HUES6 (cell line): ENCODE data around the gene SPC25.

Experiments used
- H3K27ac ChIP-seq: 2 replicates; pipeline ENCODE4 v1.7.0; 2013; ENCODE audit warnings: low read depth, mild to moderate bottlenecking, low read length, inconsistent platforms
- H3K27me3 ChIP-seq: 2 replicates; pipeline ENCODE4 v1.6.1; 2013; ENCODE audit warnings: low read length; ENCODE audit not compliant: control insufficient read depth, insufficient read depth
- H3K36me3 ChIP-seq: 2 replicates; pipeline ENCODE4 v1.6.1; 2013; ENCODE audit warnings: low read length; ENCODE audit not compliant: control insufficient read depth, insufficient read depth
- H3K4me1 ChIP-seq: 2 replicates; pipeline ENCODE4 v1.6.1; 2013; ENCODE audit warnings: low read length; ENCODE audit not compliant: control insufficient read depth, insufficient read depth
- H3K4me3 ChIP-seq: 2 replicates; pipeline ENCODE4 v1.5.1; 2013; ENCODE audit warnings: low read depth, low read length
- H3K9ac ChIP-seq: one replicate; pipeline ENCODE4 v1.6.1; 2013; ENCODE audit warnings: mild to moderate bottlenecking, low read length
- H3K9me3 ChIP-seq: 2 replicates; pipeline ENCODE4 v1.6.1; 2013; ENCODE audit warnings: low read depth, low read length; ENCODE audit not compliant: control insufficient read depth, insufficient read depth

SPC25 gene

DNA sequence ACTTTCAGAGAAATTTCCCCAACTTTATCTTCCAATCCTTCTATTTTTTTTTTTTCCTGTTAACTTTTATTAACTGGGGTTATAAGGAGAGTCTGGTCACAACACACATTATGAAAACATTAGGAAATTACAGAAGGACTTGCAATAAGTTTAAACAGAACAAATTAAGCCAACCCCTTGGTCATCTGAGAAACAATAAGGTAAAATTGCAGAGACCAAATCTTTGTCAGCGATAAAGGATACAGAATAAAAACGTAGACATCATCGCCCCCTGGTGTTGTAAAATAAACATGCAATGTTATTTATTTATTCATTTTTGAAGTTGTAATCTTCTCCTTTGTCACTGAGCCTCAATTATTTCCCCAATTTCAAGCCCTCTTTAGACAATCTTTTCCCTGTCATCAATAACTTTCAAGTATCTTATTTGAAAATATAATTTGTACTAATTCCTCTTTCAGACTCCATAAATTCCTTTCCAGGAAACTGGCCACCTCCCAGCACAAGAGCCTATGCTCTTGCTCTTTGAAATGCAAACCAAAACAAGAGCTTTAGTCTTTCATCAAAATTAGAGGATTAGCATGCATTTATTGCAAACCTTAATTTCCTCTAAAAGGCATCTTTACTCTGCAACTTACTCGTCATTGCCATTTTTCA, 30.4 kb upstream of the SPC25 start:
- no peaks in the 10 kb centered on the region for H3K36me3 ChIP-seq
- peaks cover 6% of the 10 kb centered on the region; the same call in 1 of the 2 replicates for H3K4me1 ChIP-seq
- no peak overlapping the region for H3K9ac ChIP-seq
- H3K4me3 ChIP-seq = no peak overlapping the region
- H3K9me3 ChIP-seq = peaks cover 6% of the 10 kb centered on the region
- no peak overlapping the region for H3K27ac ChIP-seq
- no peaks in the 10 kb centered on the region for H3K27me3 ChIP-seq

DNA sequence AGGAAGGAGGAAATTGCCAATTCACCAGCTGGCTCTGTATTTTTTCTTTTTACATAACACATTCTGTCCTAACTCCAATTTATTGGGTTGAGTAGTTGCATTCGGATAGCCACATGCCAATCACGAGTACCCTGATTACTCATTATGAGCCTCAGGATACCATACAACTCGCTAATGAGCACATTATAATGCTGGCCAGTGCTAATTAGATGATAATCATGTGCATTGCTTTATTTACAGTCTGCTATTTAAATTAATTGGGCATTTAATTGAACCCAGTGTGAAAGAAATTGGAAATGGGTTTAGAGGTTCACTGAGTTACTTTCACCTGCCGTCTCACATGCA, 26.1 kb upstream of the SPC25 start:
- no peak overlapping the region for H3K27ac ChIP-seq
- peaks cover 33% of the 10 kb centered on the region for H3K4me1 ChIP-seq
- no peak overlapping the region for H3K9ac ChIP-seq
- peaks cover 10% of the 10 kb centered on the region for H3K9me3 ChIP-seq
- peaks cover 8% of the 10 kb centered on the region; the same call in 1 of the 2 replicates for H3K27me3 ChIP-seq
- no peak overlapping the region for H3K4me3 ChIP-seq
- H3K36me3 ChIP-seq = no peaks in the 10 kb centered on the region

DNA sequence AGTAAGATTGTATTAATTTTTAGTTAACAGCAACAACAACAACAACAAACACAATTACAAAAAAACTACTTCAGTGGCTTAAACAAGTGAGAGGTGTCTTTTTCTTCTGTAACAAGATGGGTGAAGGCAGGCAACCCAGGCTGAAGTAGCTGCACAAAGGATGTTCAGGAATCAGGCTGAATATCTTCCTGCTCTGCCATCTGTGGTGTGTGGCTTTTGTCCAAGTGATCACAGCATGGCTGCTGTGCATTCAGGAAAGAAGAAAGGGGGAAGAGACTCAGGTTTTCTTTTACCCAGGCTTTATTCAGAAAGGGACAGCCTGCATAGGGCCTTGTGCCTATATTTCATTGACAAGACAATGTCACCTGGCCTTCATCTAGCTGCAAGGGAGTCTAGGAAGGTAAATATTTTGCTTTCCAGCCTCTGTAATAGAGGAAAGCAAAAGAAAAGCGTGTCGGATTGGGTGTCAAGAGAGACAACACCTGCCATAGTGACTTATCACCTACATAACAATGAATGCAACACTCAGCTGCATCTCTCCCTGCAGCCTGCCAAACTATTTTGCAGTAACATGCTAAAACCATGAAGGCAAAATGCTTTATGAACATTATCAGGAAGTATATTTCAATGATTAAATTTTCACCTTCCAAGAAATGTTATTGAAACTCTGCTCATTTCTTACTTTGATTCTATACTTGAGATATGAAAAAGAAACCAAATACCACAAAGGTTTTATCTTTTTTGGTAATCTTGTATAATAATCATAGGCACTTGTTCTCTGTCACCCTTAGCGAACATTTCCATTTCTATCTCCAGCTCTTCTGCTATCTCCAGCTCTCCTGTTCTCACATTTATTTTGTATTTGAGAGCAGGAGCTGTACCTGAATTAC, 25.5 kb upstream of the SPC25 start:
- H3K9me3 ChIP-seq = peaks cover 10% of the 10 kb centered on the region
- H3K4me3 ChIP-seq = no peak overlapping the region
- peaks cover 31% of the 10 kb centered on the region for H3K4me1 ChIP-seq
- no peak overlapping the region for H3K27ac ChIP-seq
- H3K36me3 ChIP-seq = no peaks in the 10 kb centered on the region
- no peak overlapping the region for H3K9ac ChIP-seq
- peaks cover 8% of the 10 kb centered on the region; the same call in 1 of the 2 replicates for H3K27me3 ChIP-seq

DNA sequence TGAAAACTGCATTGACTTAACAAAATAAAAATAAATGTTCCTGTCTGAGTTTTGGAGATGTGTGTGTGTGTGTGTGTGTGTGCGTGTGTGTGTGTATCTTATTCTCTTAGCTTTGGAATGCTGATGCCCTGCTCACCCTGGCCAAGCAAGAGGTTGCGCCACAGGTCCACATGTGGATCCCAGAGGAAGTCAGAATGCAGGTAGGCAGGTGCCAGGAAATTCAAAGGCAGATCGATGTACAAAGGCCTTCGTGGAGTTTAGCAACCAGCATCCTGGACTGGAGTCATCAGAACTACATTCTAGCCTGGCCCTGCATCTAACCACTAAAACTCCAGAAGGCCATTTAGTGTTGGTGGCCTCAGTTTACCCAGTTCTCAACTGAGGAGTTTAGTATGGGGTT, 23.3 kb upstream of the SPC25 start:
- H3K27me3 ChIP-seq = peaks cover 8% of the 10 kb centered on the region; the same call in 1 of the 2 replicates
- no peaks in the 10 kb centered on the region for H3K36me3 ChIP-seq
- H3K27ac ChIP-seq = no peak overlapping the region
- H3K4me3 ChIP-seq = no peak overlapping the region
- no peak overlapping the region for H3K9ac ChIP-seq
- H3K4me1 ChIP-seq = peaks cover 39% of the 10 kb centered on the region
- H3K9me3 ChIP-seq = peaks cover 10% of the 10 kb centered on the region

DNA sequence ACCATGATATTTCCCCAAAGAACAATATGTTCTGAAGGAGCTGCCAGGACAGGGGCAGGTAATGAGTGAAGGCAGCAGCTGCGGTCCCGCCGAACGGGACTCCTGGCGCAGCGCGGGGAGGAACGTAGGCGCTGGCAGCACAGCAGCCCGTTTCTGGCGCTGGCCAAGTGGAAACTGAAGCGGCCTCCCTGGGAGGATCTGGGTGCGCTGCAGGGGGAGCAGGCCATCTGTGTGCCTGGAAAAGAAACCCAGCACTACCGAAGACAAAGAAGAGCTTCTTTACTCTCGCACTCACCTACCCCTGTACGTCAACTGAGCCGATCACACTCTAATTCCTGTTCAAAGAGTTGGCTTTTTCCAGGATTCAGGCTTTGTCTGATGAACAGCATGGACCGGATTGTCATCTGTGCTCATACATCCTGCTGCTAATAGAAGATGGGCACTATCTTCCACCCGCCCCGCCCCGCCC, 22.7 kb upstream of the SPC25 start:
- Histone ChIP-seq H3K4me1 (peaks cover 45% of the 10 kb centered on the region), H3K9ac (peak overlapping the region; percentile 32), H3K27me3 (peaks cover 8% of the 10 kb centered on the region; the same call in 1 of the 2 replicates), H3K9me3 (peaks cover 10% of the 10 kb centered on the region), H3K27ac (no peak overlapping the region), H3K36me3 (no peaks in the 10 kb centered on the region), H3K4me3 (peak overlapping the region; percentile 52)

DNA sequence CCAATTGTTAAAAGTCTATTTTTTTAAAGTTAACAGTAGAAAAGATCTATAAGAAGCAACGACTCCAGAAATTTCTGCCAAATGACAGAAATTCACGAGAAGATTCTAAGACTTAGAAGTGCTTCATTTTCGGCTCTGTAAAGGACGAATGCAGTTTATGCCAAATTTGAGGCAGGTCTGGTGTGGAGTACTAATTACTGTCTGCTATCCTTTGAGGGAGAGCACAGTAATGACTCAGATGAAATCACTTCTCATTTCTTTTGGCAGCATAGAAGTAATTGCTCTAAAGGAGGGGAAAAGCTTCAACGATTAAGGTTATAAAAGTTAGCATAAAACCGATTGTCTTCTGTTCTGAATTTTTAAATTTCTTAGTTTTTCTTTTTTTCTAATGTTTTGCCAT, 22.2 kb upstream of the SPC25 start:
- Histone ChIP-seq H3K9ac (no peak overlapping the region), H3K36me3 (no peaks in the 10 kb centered on the region), H3K9me3 (peaks cover 10% of the 10 kb centered on the region), H3K4me3 (peak overlapping the region; percentile 52), H3K4me1 (peaks cover 50% of the 10 kb centered on the region), H3K27ac (no peak overlapping the region), H3K27me3 (peaks cover 8% of the 10 kb centered on the region; the same call in 1 of the 2 replicates)

DNA sequence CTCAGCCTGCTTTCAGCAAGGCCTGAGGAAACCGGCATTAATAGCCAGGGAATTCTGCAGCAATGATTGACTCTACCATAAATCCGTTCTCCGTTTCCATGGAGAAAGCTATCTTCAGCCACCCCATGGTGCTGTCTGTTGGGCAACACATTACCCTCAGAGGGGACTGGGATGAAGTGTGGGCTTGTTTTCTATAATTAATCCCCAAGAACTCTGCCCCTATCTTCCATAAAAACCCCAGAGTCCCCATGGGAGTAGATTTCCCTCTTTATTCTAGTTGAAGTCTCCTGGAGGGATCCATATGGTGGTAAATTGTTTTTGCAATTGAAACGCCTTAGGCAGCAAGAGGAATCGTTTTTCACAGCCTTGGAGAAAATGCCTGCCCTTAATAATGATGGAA, 20.1 kb upstream of the SPC25 start:
- no peak overlapping the region for H3K4me3 ChIP-seq

DNA sequence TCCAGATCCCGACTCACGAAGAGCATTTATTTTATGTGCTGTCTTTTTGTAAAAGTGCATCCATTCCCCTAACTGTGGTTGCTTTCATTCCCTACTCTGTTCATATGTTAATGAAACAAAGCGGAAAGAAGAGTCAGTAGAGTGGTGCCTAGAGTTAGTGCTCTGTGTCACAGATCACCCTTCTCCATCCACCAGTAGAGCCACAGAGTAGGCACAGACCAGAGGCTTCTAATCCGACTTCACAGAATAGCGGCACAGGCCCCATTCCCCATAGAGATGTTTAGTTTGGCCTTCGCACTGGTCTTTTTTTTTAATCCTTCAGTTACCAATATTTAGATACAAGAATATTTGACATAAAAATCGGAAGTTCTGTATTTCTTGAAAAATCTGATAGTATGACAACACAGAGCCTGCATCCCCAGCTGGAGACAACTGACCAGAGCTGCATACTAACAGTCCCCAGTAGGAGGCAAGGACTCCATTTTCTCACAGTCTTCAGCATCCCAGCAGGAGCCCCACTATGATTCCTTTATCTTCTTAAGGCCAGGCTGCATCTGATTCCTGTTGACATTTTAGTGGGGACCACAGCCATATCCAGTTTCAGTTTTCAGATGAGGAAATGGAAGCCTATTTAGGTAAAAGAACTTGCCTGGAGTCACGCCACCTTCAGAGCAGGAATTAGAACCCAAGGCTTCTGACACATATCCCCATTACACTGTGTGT, 17.9 kb upstream of the SPC25 start:
- Histone ChIP-seq H3K4me3 (no peak overlapping the region), H3K27ac (no peak overlapping the region), H3K9ac (no peak overlapping the region), H3K36me3 (no peaks in the 10 kb centered on the region), H3K9me3 (no peaks in the 10 kb centered on the region), H3K4me1 (peaks cover 50% of the 10 kb centered on the region), H3K27me3 (peaks cover 8% of the 10 kb centered on the region; the same call in 1 of the 2 replicates)

More for the DNA sequence above, 20.1 kb upstream of the SPC25 start:
- no peak overlapping the region for H3K27ac ChIP-seq
- peaks cover 8% of the 10 kb centered on the region; the same call in 1 of the 2 replicates for H3K27me3 ChIP-seq
- no peak overlapping the region for H3K9ac ChIP-seq
- no peaks in the 10 kb centered on the region for H3K36me3 ChIP-seq
- peaks cover 60% of the 10 kb centered on the region for H3K4me1 ChIP-seq
- peaks cover under 1% of the 10 kb centered on the region for H3K9me3 ChIP-seq

DNA sequence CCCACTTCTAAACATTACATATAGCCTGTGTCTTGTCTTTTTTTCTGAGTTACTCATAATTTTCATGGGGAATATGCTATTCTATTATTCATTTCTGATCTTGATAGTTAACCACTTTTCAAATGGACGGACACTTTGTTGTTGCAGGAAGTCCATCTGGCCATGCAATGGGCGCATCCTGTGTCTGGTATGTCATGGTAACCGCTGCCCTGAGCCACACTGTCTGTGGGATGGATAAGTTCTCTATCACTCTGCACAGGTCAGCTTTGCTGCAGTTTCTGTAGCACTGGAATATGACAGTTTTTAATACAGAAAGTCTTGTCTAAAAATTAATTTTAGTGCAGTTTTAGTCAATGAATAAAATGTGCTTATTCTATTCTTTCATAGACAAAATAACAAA, 14.1 kb upstream of the SPC25 start:
- Histone ChIP-seq H3K27me3 (no peaks in the 10 kb centered on the region), H3K36me3 (no peaks in the 10 kb centered on the region), H3K4me3 (no peak overlapping the region), H3K27ac (no peak overlapping the region), H3K9ac (no peak overlapping the region), H3K9me3 (no peaks in the 10 kb centered on the region), H3K4me1 (peaks cover 22% of the 10 kb centered on the region)

DNA sequence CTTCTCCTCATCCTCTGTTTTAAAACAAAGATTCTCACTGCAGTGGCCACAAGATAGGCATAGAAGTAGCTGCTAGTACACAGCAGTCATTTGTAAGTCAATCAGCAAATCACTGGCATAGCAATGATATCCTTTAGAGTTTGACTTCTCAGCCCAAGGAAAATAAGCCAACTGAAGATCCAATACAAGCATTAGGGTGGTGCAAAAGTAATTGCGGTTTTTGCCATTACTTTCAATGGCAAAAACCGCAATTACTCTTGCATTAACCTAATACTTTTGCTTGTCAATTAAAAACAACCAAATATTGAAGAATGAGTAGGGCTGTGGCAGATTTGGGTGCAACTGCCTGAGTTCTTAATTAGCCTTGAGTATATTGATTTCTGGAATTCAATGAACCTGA, 13.7 kb upstream of the SPC25 start:
- H3K27me3 ChIP-seq = no peaks in the 10 kb centered on the region
- peaks cover 22% of the 10 kb centered on the region for H3K4me1 ChIP-seq
- H3K9ac ChIP-seq = no peak overlapping the region
- H3K36me3 ChIP-seq = no peaks in the 10 kb centered on the region
- no peaks in the 10 kb centered on the region for H3K9me3 ChIP-seq
- H3K27ac ChIP-seq = no peak overlapping the region
- no peak overlapping the region for H3K4me3 ChIP-seq
